Lung (tissue), 12 donors: ENCODE measurements around the gene ZCCHC2. TPM values are rescaled to one million over a fixed set of nuclear protein-coding genes. Genes with fewer than 3 reads are reported as not detected.

ENCODE experiments used
- ATAC-seq: fragments of 200-7000 bp; cut with Tn5 transposase; one replicate; pipeline ENCODE4 v1.9.1; 2020; ENCODE audit warnings: moderate number of reproducible peaks; ENCODE audit not compliant: insufficient read depth, low FRiP score
- DNase-seq, 3 donors: peaks; one replicate each; pipeline ENCODE4 v3.0.0-alpha.2; 2013 to 2017
- H3K27ac ChIP-seq, 2 donors: one replicate each; pipeline ENCODE4 v1.5.1; 2013; ENCODE audit warnings: mild to moderate bottlenecking in 2 of 2, moderate library complexity in 2 of 2, control low read depth in 1 of 2, inconsistent platforms in 1 of 2, low read depth in 1 of 2, low read length in 1 of 2
- H3K27me3 ChIP-seq, 3 donors: one replicate each; pipeline ENCODE4 v1.5.1; 2013; ENCODE audit warnings: low read length in 2 of 3; ENCODE audit not compliant: control insufficient read depth in 3 of 3, insufficient read depth in 3 of 3
- H3K36me3 ChIP-seq, 4 donors: one replicate each; pipeline ENCODE4 v1.5.1; 2013; ENCODE audit warnings: low read length in 4 of 4, mild to moderate bottlenecking in 1 of 4, moderate library complexity in 1 of 4; ENCODE audit not compliant: control insufficient read depth in 4 of 4, insufficient read depth in 4 of 4
- H3K4me1 ChIP-seq, 5 donors: one replicate each; pipeline ENCODE4 v1.5.1; 2013; ENCODE audit warnings: low read length in 5 of 5, mild to moderate bottlenecking in 2 of 5, moderate library complexity in 1 of 5; ENCODE audit not compliant: control insufficient read depth in 5 of 5, insufficient read depth in 5 of 5
- H3K4me3 ChIP-seq: one replicate; pipeline ENCODE4 v1.5.1; 2013; ENCODE audit warnings: mild to moderate bottlenecking, control low read depth, moderate library complexity
- H3K9ac ChIP-seq, 2 donors: one replicate each; pipeline ENCODE4 v1.5.1; 2013; ENCODE audit warnings: low read length in 2 of 2, control low read depth in 1 of 2; ENCODE audit not compliant: insufficient read depth in 1 of 2
- H3K9me3 ChIP-seq, 4 donors: one replicate each; pipeline ENCODE4 v1.5.1; 2013; ENCODE audit warnings: low read length in 3 of 4, mild to moderate bottlenecking in 1 of 4, moderate library complexity in 1 of 4; ENCODE audit not compliant: control insufficient read depth in 4 of 4, insufficient read depth in 3 of 4
- CTCF ChIP-seq: IDR thresholded peaks from 2 replicates; pipeline ENCODE4 v1.5.1; 2012; ENCODE audit warnings: mild to moderate bottlenecking; ENCODE audit errors: control extremely low read depth, extremely low read depth
- WGBS, 2 donors: extraction: QIAGEN DNeasy Blood & Tissue Kit; methylation state at CpG; one replicate each; pipeline ENCODE4 v1.1.7; 2013; 5-methylcytosine and 5-hydroxymethylcytosine counted together
- polyA plus RNA-seq, 2 donors: library from polyadenylated mRNA; stranded (reverse); fragments of 200-250 nt; gene quantifications; one replicate each; pipeline ENCODE4 v1.2.1, GENCODE V29; 2013
- total RNA-seq, 2 donors: library from RNA; depleted of rRNA in 1 of 2; stranded (reverse); fragments of >200 nt in 1 of 2; gene quantifications; one replicate each; pipeline ENCODE4 v1.2.1, GENCODE V29; 2014 to 2021
- donor health status: control.
- donor health status: control.
- donor health status: Bipolar disorder and iron deficiency.
- donor health status: healthy.
- donor health status: DM: yes; HTN: yes; CAD: no.

ZCCHC2 gene
- total and polyA plus RNA-seq, 4 donors = 9.3 to 33.9 (median 18.6) TPM

GRCh38 chr18:62617793-62618591 lies 95.2 kb downstream of the ZCCHC2 start:
- no peak for ATAC-seq

DNA sequence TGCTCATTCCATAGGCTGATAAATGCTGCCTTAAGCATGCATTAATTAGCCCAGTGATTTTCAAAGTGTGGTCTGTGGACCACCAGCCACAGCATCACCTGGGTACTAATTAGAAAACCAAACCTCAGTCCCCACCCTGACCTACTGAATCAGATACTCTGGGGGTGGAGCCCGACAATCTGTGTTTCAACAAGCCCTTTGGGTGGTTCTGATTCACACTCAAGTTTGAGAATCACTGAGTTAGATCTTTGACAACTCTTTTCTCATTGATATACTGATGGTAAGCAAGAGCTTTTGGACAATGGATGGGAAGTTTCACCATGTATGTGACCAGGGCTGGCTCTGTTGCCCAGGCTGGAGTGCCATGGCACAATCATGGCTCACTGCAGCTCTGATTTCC lies 95.9 kb downstream of the ZCCHC2 start:
- Histone ChIP-seq H3K36me3 (no peaks in the 10 kb centered on the region), H3K4me1 (peaks cover 0 to 2% (median 0%) of the 10 kb centered on the region in 5 donors), H3K9me3 (no peaks in the 10 kb centered on the region), H3K27ac (no peak overlapping the region), H3K4me3 (no peak overlapping the region), H3K27me3 (no peaks in the 10 kb centered on the region), H3K9ac (no peak overlapping the region)
- WGBS, 2 donors = 88 to 97% methylated on average over 1 of the region's 1 CpG
- ATAC-seq (no peak), DNase-seq (no peak)
- TF ChIP-seq CTCF = no peak

More at GRCh38 chr18:62617793-62618591, 95.2 kb downstream of the ZCCHC2 start:
- no peak overlapping the region for H3K4me3 ChIP-seq
- TF ChIP-seq CTCF = no peak
- H3K27ac ChIP-seq = no peak overlapping the region
- 82 to 87% methylated on average over 8 of the region's 8 CpGs for WGBS, 2 donors
- H3K9ac ChIP-seq = no peak overlapping the region
- H3K9me3 ChIP-seq = no peaks in the 10 kb centered on the region
- DNase-seq = no peak
- peaks cover 0 to 2% (median 1%) of the 10 kb centered on the region in 3 donors for H3K27me3 ChIP-seq
- H3K4me1 ChIP-seq = peaks cover 0 to 2% (median 0%) of the 10 kb centered on the region in 5 donors
- H3K36me3 ChIP-seq = no peaks in the 10 kb centered on the region

DNA sequence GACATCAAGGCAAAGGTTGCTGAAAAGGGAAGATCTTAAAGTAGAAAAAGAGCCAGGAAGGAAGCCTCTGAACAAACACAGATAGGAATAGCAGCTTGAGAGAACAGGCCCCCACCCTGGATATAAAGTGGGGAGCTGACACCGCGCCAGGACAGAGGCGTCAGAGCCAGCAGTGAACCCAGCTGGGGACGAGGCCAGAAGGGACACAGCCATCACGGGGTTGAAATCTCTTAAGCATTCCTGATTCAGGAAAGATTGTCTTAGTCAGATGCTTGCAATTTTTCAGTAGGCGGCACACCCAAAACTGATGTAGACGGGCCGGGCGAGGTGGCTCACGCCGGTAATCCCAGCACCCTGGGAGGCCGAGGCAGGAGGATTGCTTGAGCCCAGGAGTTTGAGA lies 98.7 kb downstream of the ZCCHC2 start:
- no peaks in the 10 kb centered on the region for H3K36me3 ChIP-seq
- WGBS, 2 donors = 57 to 66% methylated on average over 12 of the region's 12 CpGs
- TF ChIP-seq CTCF = no peak
- DNase-seq (peak in 1 of 3 donors; percentile 39), ATAC-seq (no peak)
- H3K4me3 ChIP-seq = no peak overlapping the region
- H3K4me1 ChIP-seq = peaks cover 0 to 5% (median 0%) of the 10 kb centered on the region in 5 donors
- H3K9me3 ChIP-seq = no peaks in the 10 kb centered on the region
- H3K27ac ChIP-seq = peak overlapping the region in 1 of 2 donors; percentile 72
- H3K9ac ChIP-seq = no peak overlapping the region
- no peaks in the 10 kb centered on the region for H3K27me3 ChIP-seq
